ENCODE measurements around the gene EZH2. TPM values are rescaled to one million over a fixed set of nuclear protein-coding genes. Genes with fewer than 3 reads are reported as not detected.

The EZH2 gene
- total RNA-seq, 1 donor from 2014 or later, result 37.5 TPM

GRCh38 chr7:148761499-148762278 lies 122.4 kb downstream of the EZH2 start:
- Mint-ChIP-seq H3K4me3 (ENCODE audit: unreplicated experiment) (no peak overlapping the region), H3K9me3 (ENCODE audit: unreplicated experiment) (no peaks in the 10 kb centered on the region), H3K27me3 (ENCODE audit: unreplicated experiment) (peaks cover 1% of the 10 kb centered on the region), H3K27ac (ENCODE audit: unreplicated experiment) (no peak overlapping the region), H3K4me1 (ENCODE audit: unreplicated experiment) (peaks cover 5% of the 10 kb centered on the region), H3K36me3 (ENCODE audit: low read depth, unreplicated experiment) (peaks cover 17% of the 10 kb centered on the region)
- DNase-seq (ENCODE audit: low spot score), result no peak
- TF ChIP-seq CTCF (IDR thresholded peaks at IDR 0.05; ENCODE audit: unreplicated experiment), result no peak

Other genes with a start within 250 kb of the EZH2 start
- gene CUL1, start 185.4 kb downstream of the EZH2 start, total RNA-seq (ENCODE audit: unreplicated experiment), result 54.5 TPM
- 266 TPM for gene PDIA4, start 144.2 kb upstream of the EZH2 start, total RNA-seq (ENCODE audit: unreplicated experiment)
- gene ZNF786, start 206.4 kb upstream of the EZH2 start, total RNA-seq (ENCODE audit: unreplicated experiment), result 19.0 TPM
- gene ZNF425, start 242.0 kb upstream of the EZH2 start, total RNA-seq (ENCODE audit: unreplicated experiment), result 6.2 TPM